GM12874 (cell line): ENCODE results near the gene MGAT4A.

Source experiments
- TF ChIP-seq, protein P1 (sequence below): IDR thresholded peaks from 2 replicates; pipeline ENCODE4 v1.5.1; 2011; ENCODE audit warnings: low read depth, mild to moderate bottlenecking, control low read depth, low read length, moderate library complexity; ENCODE audit not compliant: insufficient read depth

Gene MGAT4A

DNA sequence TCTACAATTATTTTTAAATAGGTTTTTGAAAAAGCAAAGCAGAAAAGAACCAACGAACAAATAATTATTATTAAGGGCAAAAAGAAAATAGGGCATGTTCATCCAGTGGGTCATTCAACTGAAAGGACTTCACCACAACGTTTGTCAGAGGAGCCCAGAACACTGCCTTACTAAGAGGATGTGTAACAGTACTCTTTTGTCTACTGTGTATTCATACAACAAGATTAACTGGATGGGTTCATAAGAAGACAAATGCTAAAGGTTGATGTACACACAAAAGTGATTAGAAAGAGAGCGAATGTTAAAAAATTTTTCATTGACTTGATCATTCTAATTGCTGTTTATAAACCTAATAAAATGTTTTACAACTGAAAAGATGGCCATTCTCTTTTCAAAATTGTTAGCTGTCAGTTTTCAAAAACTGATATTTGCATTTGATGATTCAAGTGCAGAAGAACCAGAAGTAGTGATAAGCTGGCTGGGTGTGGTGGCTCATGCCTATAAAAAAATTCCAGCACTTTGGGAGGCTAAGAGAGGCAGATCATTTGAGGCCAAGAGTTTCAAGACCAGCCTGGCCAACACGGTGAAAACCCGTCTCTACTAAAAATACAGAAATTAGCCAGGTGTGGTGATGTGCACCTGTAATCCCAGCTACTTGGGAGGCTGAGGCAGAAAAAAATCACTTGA is 33.1 kb downstream of the MGAT4A start:
- TF ChIP-seq, protein P1, sequence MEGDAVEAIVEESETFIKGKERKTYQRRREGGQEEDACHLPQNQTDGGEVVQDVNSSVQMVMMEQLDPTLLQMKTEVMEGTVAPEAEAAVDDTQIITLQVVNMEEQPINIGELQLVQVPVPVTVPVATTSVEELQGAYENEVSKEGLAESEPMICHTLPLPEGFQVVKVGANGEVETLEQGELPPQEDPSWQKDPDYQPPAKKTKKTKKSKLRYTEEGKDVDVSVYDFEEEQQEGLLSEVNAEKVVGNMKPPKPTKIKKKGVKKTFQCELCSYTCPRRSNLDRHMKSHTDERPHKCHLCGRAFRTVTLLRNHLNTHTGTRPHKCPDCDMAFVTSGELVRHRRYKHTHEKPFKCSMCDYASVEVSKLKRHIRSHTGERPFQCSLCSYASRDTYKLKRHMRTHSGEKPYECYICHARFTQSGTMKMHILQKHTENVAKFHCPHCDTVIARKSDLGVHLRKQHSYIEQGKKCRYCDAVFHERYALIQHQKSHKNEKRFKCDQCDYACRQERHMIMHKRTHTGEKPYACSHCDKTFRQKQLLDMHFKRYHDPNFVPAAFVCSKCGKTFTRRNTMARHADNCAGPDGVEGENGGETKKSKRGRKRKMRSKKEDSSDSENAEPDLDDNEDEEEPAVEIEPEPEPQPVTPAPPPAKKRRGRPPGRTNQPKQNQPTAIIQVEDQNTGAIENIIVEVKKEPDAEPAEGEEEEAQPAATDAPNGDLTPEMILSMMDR: no peak

- TF ChIP-seq, protein P1: no peak
Measured at GRCh38 chr2:98696200-98696599, 34.7 kb downstream of the MGAT4A start.

GRCh38 chr2:98695255-98695654 is 35.7 kb downstream of the MGAT4A start:
- TF ChIP-seq, protein P1: no peak

DNA sequence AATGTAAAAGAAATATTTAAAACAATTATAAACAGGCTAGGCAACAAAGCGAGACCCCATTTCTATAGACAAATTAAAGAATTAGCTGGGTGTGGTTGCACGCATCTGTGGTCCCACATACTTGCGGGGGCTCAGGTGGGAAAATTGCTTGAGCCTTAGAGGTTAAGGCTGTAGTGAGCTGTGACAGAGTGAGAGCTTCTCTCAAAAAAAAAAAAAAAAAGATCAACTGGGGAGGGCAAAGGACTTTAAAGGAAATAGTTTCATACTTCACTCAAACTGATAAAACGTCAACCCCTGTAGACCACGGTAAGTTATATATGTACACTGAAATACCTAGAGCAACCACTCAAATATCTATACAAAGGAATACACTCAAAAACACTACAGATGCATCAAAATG is 37.5 kb downstream of the MGAT4A start:
- TF ChIP-seq, protein P1: no peak

DNA sequence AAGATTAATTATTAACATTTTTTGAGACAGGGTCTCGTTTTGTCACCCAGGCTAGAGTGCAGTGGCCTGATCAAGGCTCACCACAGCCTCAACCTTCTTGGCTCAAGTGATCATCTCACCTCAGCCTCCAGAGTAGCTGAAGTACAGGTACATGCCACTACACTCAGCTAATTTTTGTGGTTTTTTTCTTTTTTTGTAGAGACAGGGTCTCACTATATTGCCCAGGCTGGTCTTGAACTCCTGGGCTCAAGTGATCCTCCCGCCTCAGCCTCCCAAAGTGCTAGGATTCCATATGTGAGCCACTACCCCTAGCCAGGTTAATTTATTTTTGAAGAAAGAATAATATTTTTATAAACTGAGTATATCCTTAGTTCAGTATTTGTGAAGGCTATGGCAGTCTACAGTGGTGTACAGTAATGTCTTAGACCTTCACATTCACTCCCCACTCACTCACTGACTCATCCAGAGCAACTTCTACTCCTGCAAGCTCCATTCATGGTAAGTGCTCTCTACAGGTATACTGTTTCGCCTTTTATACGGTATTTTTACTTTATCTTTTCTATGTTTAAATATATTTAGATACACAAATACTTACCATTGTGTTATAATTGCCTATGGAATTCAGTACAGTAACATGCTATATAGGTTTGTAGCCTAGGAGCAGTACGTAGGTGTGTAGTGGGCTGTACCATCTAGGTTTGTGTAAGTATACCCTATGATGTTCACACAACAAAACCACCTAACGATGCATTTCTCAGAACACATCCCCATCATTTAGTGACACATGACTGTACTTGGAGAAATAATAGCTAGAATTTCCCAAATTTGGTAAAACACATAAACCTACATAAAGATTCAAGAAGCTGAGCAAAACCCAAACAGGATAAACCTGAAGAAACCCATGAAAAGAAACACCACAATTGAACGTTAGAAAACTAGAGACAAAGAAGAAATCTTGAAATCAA is 38.6 kb downstream of the MGAT4A start:
- TF ChIP-seq, protein P1: no peak

DNA sequence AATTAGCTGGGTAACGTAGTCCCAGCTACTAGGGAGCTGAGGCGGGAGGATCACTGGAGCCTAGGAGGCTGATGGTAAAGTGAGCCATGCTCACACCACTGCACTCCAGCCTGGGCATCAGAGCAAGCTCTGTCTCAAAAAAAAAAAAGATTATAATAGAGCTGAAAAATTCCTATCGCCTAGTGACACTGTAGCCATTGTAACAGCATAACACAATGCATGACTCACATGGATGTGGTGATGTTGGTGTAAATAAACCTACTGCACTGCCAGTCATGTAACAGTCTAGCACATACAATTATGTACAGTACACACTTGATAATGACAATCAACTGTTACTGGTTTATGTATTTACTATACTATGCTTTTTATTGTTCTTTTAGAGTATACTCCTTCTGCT is 39.6 kb downstream of the MGAT4A start:
- TF ChIP-seq, protein P1: no peak
